Neural cell (in vitro differentiated cells): ENCODE data around the gene PPP2R5D.

ENCODE experiments used
- CTCF ChIP-seq: fragments of 450-650 bp; IDR thresholded peaks from 2 replicates; pipeline ENCODE4 v1.5.1; 2014; ENCODE audit warnings: antibody characterized with exemption, mild to moderate bottlenecking, moderate library complexity; ENCODE audit not compliant: poor library complexity, severe bottlenecking
- POLR2AphosphoS5 ChIP-seq: IDR thresholded peaks from 2 replicates; pipeline ENCODE4 v1.6.1; 2012
- RAD21 ChIP-seq: fragments of 450-650 bp; conservative IDR thresholded peaks from 2 replicates; pipeline ENCODE4 v1.6.1; 2014; ENCODE audit warnings: antibody characterized with exemption, mild to moderate bottlenecking, moderate library complexity
- SMC3 ChIP-seq: fragments of 450-650 bp; conservative IDR thresholded peaks from 2 replicates; pipeline ENCODE4 v1.6.1; 2014; ENCODE audit warnings: antibody characterized with exemption, mild to moderate bottlenecking, moderate library complexity; ENCODE audit not compliant: poor library complexity
- TF ChIP-seq, protein P1 (sequence below): IDR thresholded peaks from 2 replicates; pipeline ENCODE4 v1.6.1; 2012; ENCODE audit warnings: borderline replicate concordance

GRCh38 chr6:42947950-42948349 lies 36.4 kb upstream of the PPP2R5D start:
- TF ChIP-seq CTCF (no peak), SMC3 (no peak), RAD21 (no peak), POLR2AphosphoS5 (no peak)
- TF ChIP-seq, protein P1, sequence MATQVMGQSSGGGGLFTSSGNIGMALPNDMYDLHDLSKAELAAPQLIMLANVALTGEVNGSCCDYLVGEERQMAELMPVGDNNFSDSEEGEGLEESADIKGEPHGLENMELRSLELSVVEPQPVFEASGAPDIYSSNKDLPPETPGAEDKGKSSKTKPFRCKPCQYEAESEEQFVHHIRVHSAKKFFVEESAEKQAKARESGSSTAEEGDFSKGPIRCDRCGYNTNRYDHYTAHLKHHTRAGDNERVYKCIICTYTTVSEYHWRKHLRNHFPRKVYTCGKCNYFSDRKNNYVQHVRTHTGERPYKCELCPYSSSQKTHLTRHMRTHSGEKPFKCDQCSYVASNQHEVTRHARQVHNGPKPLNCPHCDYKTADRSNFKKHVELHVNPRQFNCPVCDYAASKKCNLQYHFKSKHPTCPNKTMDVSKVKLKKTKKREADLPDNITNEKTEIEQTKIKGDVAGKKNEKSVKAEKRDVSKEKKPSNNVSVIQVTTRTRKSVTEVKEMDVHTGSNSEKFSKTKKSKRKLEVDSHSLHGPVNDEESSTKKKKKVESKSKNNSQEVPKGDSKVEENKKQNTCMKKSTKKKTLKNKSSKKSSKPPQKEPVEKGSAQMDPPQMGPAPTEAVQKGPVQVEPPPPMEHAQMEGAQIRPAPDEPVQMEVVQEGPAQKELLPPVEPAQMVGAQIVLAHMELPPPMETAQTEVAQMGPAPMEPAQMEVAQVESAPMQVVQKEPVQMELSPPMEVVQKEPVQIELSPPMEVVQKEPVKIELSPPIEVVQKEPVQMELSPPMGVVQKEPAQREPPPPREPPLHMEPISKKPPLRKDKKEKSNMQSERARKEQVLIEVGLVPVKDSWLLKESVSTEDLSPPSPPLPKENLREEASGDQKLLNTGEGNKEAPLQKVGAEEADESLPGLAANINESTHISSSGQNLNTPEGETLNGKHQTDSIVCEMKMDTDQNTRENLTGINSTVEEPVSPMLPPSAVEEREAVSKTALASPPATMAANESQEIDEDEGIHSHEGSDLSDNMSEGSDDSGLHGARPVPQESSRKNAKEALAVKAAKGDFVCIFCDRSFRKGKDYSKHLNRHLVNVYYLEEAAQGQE = no peak
